SK-N-MC (cell line): ENCODE data around the gene ALDH1A2.

Experiments
- DNase-seq: peaks from one replicate; pipeline ENCODE4 v3.0.0-alpha.2; 2011; ENCODE audit warnings: low read depth, low spot score
- H3K27ac ChIP-seq: fragments of 200-600 bp; sonication (generic); 2 replicates; pipeline ENCODE4 v1.5.1; 2016; ENCODE audit warnings: mixed run types
- H3K36me3 ChIP-seq: fragments of 200-600 bp; sonication (generic); 2 replicates; pipeline ENCODE4 v1.6.1; 2017; ENCODE audit warnings: antibody characterized with exemption, low read length, mixed read lengths; ENCODE audit not compliant: insufficient read depth
- H3K4me3 ChIP-seq: fragments of 200-600 bp; sonication (generic); 2 replicates; pipeline ENCODE4 v1.5.1; 2016
- H3K9ac ChIP-seq: fragments of 200-600 bp; sonication (generic); 2 replicates; pipeline ENCODE4 v1.8.0; 2017; ENCODE audit warnings: mixed run types, mixed read lengths; ENCODE audit not compliant: insufficient read length
- H3K9me3 ChIP-seq: fragments of 200-600 bp; sonication (generic); 2 replicates; pipeline ENCODE4 v1.6.1; 2017; ENCODE audit warnings: low read depth, mild to moderate bottlenecking, antibody characterized with exemption, low read length, moderate library complexity, mixed read lengths
- EZH2 ChIP-seq: fragments of 200-600 bp; sonication (generic); IDR thresholded peaks from one replicate; pipeline ENCODE4 v1.6.1; 2017; ENCODE audit warnings: antibody characterized with exemption
- FOXP2 ChIP-seq: optimal IDR thresholded peaks from 2 replicates; pipeline ENCODE3; 2011; ENCODE audit warnings: mild to moderate bottlenecking, moderate library complexity; ENCODE audit not compliant: insufficient read depth; ENCODE audit errors: extremely low read length, control extremely low read depth
- POLR2AphosphoS5 ChIP-seq: IDR thresholded peaks from 2 replicates; pipeline ENCODE4 v1.6.1; 2012; ENCODE audit warnings: mild to moderate bottlenecking, low read depth, low read length, borderline replicate concordance

The ALDH1A2 gene

DNA sequence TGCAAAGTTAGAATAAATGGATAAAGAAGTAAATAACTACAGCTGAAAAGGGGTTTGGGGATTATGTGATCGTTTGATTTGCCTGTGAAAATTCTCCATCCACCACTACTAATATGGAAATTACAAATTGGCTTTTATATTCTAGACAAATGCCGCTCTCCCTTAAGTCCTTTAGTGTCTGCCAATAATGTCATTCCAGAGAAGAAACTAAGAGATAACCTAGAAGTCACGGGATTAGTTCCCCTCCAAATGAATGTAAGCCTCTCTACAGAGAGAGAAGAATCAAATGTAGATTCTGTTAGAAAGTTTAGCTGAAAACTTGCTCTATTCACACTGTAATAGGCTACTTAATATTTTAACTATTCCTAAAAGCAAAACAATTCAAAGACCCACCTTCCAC is 92.0 kb downstream of the ALDH1A2 start:
- Histone ChIP-seq H3K9me3 (no peaks in the 10 kb centered on the region), H3K4me3 (no peak overlapping the region), H3K36me3 (no peaks in the 10 kb centered on the region), H3K9ac (no peak overlapping the region), H3K27ac (no peak overlapping the region)
- TF ChIP-seq EZH2: no peak
- no peak for TF ChIP-seq POLR2AphosphoS5
- no peak for TF ChIP-seq FOXP2
- DNase-seq: no peak

DNA sequence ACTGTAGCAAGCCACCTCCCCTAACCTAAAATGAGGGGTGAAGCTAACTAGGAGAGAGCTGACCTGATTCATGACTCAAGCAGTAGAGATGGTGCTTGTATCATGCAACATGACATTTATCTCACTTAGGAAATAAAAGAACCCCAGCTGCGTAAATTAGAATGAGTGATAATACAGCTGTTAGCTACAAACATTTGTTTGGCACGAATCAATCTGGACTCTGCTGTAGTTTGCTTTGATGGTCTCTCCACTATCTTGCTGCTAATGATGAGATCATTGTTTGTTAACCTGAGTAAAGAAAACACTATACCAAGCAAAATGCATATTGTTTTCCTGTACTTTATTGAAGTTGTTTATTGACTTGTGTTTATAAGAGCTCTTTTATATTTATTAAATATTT is 92.6 kb downstream of the ALDH1A2 start:
- Histone ChIP-seq H3K9me3 (no peaks in the 10 kb centered on the region), H3K36me3 (no peaks in the 10 kb centered on the region), H3K9ac (no peak overlapping the region), H3K4me3 (no peak overlapping the region), H3K27ac (no peak overlapping the region)
- DNase-seq: no peak
- no peak for TF ChIP-seq EZH2
- no peak for TF ChIP-seq FOXP2
- no peak for TF ChIP-seq POLR2AphosphoS5

DNA sequence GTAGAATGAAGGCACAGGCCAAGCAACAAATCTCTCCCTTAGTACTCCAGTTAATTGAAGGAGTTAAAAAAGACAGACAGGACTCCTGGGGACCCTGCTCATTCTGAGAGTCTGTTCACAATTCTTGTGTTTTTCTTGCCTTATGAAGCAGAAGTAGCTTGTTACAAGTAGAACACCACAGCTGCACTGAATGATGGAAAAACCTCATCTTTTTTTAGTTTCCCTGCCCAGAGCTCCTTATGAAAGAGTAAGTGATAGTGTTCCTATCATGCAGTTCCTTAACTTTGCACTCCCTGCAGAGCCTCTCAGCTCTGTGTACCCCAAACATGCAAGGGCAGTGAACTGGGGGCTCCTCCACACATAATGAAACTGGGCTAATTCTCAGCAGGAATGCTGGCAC is 95.5 kb downstream of the ALDH1A2 start:
- Histone ChIP-seq H3K27ac (no peak overlapping the region), H3K4me3 (no peak overlapping the region), H3K9ac (no peak overlapping the region), H3K36me3 (no peaks in the 10 kb centered on the region), H3K9me3 (no peaks in the 10 kb centered on the region)
- no peak for DNase-seq
- TF ChIP-seq POLR2AphosphoS5 (no peak), FOXP2 (no peak)

DNA sequence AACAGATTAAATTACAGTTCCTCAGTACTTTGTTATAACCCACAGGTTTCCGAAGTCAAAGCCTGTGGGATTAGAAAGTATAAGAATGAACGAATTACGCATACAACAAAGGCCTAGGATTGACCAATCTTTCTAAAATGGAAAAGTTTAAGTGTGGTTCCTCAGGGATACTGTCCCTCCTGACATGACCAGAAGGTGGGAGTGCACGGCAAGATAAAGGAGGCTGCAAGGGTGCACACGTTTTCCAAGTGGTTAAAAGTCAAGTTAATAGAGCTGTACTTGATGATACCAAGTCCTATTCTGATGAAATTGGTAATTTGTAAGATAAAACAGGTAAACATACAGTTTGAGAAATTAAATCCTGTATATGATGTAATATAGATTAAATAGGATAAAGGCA is 96.2 kb downstream of the ALDH1A2 start:
- no peak overlapping the region for H3K27ac ChIP-seq
- no peak for DNase-seq
- H3K4me3 ChIP-seq: no peak overlapping the region
- no peaks in the 10 kb centered on the region for H3K9me3 ChIP-seq
- H3K36me3 ChIP-seq: no peaks in the 10 kb centered on the region
- H3K9ac ChIP-seq: no peak overlapping the region
- TF ChIP-seq FOXP2 (no peak), EZH2 (no peak), POLR2AphosphoS5 (no peak)

DNA sequence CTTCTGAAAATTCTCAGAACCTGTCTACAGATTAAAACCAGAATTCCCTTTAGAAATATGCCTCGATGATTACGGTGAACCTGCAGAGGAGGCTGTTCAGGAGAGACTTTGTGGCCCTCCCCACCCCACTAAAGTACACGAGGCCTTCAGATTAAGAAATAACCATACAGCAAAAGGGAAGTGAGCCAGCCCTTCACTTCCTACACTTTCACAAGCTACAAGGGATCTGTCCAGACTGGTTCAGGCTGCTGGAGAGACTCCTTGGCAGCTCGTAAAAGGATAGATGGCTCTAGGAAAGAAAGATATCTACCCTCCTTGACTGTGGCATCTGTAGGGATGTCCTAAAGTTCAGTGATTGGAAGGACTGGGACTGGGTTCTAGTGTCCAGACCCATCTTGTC is 102.6 kb downstream of the ALDH1A2 start:
- TF ChIP-seq EZH2 (no peak), POLR2AphosphoS5 (no peak), FOXP2 (no peak)
- no peak overlapping the region for H3K27ac ChIP-seq
- no peak for DNase-seq

DNA sequence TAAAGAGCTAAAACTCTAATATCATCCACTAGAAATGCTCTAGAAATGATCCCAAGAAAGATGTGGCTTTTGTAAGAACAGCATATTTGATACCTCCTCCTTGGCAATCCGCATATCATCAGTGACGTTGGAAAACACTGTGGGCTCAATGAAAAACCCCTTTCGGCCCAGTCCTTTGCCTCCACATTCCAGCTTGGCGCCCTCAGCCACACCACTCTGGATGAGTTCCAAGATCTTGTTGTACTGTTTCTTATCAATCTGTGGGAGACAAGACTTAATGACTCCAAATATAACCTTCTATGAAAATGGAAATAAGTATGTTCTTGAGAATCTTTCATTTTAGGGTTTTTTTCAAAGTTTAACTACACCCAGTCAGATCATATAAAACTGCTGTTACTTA is 103.6 kb downstream of the ALDH1A2 start:
- H3K4me3 ChIP-seq: no peak overlapping the region
- TF ChIP-seq POLR2AphosphoS5: no peak
- TF ChIP-seq EZH2: no peak
- TF ChIP-seq FOXP2: no peak
- no peak overlapping the region for H3K9ac ChIP-seq
- DNase-seq: no peak
- no peak overlapping the region for H3K27ac ChIP-seq
- no peaks in the 10 kb centered on the region for H3K9me3 ChIP-seq
- no peaks in the 10 kb centered on the region for H3K36me3 ChIP-seq

More for the DNA sequence above, 102.6 kb downstream of the ALDH1A2 start:
- Histone ChIP-seq H3K9ac (no peak overlapping the region), H3K4me3 (no peak overlapping the region), H3K36me3 (no peaks in the 10 kb centered on the region), H3K9me3 (no peaks in the 10 kb centered on the region)

DNA sequence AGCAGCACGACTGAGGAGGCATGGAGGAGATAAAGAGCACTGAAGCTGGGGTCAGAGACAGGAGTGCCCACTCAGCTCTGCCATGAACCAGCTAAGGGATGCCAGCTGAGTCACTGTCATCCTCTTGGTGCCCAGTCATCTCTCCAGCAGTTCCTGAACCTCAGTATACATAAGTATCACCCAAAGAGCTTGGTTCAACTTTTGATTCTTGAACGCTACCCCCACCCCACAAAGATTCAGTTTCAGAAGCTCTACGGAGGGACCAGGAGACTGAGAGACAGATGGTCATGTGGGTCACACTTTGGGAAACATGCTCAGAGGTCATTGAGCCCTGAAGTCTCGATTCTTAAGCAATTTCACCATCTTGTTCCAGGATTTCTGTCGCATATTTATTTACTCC is 108.4 kb downstream of the ALDH1A2 start:
- Histone ChIP-seq H3K27ac (no peak overlapping the region), H3K36me3 (no peaks in the 10 kb centered on the region), H3K9ac (no peak overlapping the region), H3K9me3 (no peaks in the 10 kb centered on the region), H3K4me3 (no peak overlapping the region)
- TF ChIP-seq FOXP2 (no peak), EZH2 (no peak), POLR2AphosphoS5 (no peak)
- DNase-seq: no peak

DNA sequence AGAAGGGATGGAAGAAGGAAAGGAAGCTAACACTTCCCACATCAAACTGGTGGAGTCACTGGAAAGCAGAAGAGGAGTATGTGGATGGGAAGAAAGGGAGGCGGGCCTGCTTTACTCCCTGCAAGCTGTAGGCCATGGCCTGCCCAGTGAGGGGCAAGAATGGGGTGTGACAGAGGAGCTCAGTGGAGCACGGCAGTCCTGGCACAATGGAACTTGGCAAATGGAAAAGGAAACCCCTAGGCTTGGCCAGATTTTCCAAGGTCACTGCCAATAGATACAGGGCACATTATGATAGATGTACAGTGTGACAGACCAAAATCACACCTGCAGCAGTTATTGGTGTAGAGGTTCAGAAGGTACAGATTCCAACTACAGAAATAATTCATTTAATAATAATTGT is 111.6 kb downstream of the ALDH1A2 start:
- H3K36me3 ChIP-seq: no peaks in the 10 kb centered on the region

DNA sequence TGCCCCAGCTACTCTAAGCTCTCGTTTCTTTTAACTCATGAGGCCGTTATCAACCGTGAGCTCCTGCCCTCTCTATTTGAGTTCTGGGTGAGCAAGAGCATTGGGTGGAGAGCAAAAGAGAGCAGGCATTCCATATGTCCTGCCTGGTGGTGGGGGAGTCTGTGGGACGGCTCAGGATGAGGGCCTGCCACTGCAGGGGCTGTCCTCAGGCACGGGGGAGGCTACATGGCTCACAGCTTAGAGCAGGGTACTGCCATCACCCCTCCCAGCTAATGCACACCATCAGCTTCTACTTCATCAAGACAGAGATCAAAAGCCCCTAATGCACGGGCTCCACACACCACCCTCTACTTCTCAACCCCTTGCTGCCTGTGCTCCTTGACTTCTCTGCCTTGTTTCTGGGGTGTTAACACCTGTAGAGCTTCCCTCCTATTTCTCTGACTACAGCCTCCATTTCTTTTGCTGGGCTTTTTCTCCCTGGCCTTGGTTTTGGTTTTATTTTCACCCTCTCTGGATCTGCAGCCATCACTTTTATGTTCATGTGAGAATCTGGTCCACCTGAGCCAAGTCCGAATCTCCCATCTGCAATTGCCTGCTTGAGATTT is 114.1 kb downstream of the ALDH1A2 start:
- Histone ChIP-seq H3K9ac (no peak overlapping the region), H3K27ac (no peak overlapping the region), H3K4me3 (no peak overlapping the region), H3K9me3 (no peaks in the 10 kb centered on the region), H3K36me3 (no peaks in the 10 kb centered on the region)
- DNase-seq: no peak
- TF ChIP-seq FOXP2 (no peak), POLR2AphosphoS5 (no peak), EZH2 (no peak)

More for the DNA sequence above, 111.6 kb downstream of the ALDH1A2 start:
- no peak for DNase-seq
- TF ChIP-seq POLR2AphosphoS5 (no peak), EZH2 (no peak), FOXP2 (no peak)
- no peak overlapping the region for H3K9ac ChIP-seq
- H3K27ac ChIP-seq: no peak overlapping the region
- no peak overlapping the region for H3K4me3 ChIP-seq
- no peaks in the 10 kb centered on the region for H3K9me3 ChIP-seq
